Fibroblast of lung (primary cell): ENCODE measurements around the gene WWOX. TPM values are rescaled to one million over a fixed set of nuclear protein-coding genes. Genes with fewer than 3 reads are reported as not detected.

ENCODE experiments used
- DNase-seq, 2 donors: peaks; one replicate each; pipeline versions ENCODE4 v3.0.0 to v3.0.0-alpha.2; 2010; ENCODE audit warnings: low read depth in 2 of 2
- H2AFZ ChIP-seq: 2 replicates; pipeline ENCODE4 v1.5.1; 2012; ENCODE audit warnings: low read length, control low read depth, inconsistent platforms
- H3K27ac ChIP-seq: 2 replicates; pipeline ENCODE4 v1.5.1; 2011; ENCODE audit warnings: low read length, control low read depth; ENCODE audit not compliant: insufficient read depth
- H3K27me3 ChIP-seq: 2 replicates; pipeline ENCODE4 v1.5.1; 2011; ENCODE audit warnings: mild to moderate bottlenecking, low read length; ENCODE audit not compliant: control insufficient read depth, insufficient read depth
- H3K36me3 ChIP-seq: 2 replicates; pipeline ENCODE4 v1.5.1; 2011; ENCODE audit warnings: low read length; ENCODE audit not compliant: control insufficient read depth, insufficient read depth
- H3K4me1 ChIP-seq: 2 replicates; pipeline ENCODE4 v1.5.1; 2011; ENCODE audit warnings: low read length; ENCODE audit not compliant: control insufficient read depth, insufficient read depth; ENCODE audit errors: extremely low read depth
- H3K4me2 ChIP-seq: 2 replicates; pipeline ENCODE4 v1.5.1; 2011; ENCODE audit warnings: low read length, control low read depth; ENCODE audit not compliant: insufficient read depth; ENCODE audit errors: extremely low read depth
- H3K4me3 ChIP-seq, 4 experiments: fragments of 200-600 bp in 1 of 4; sonication (generic) in 1 of 4; replicated peaks in 1 of 4; 2 replicates each; pipeline ENCODE4 v1.5.1; 2011 to 2016; ENCODE audit warnings: low read length in 4 of 4, low read depth in 3 of 4, mild to moderate bottlenecking in 3 of 4, control low read depth in 2 of 4, inconsistent platforms in 1 of 4, mixed read lengths in 1 of 4; ENCODE audit not compliant: insufficient read depth in 1 of 4; ENCODE audit errors: control extremely low read depth in 1 of 4
- H3K79me2 ChIP-seq: 2 replicates; pipeline ENCODE4 v1.5.1; 2012; ENCODE audit warnings: mild to moderate bottlenecking, low read length, inconsistent platforms; ENCODE audit not compliant: control insufficient read depth, insufficient read depth
- H3K9ac ChIP-seq: 2 replicates; pipeline ENCODE4 v1.5.1; 2011; ENCODE audit warnings: mild to moderate bottlenecking, low read length, control low read depth; ENCODE audit not compliant: insufficient read depth
- H3K9me3 ChIP-seq: 2 replicates; pipeline ENCODE4 v1.5.1; 2012; ENCODE audit warnings: low read depth, low read length; ENCODE audit not compliant: control insufficient read depth, insufficient read depth
- H4K20me1 ChIP-seq: 2 replicates; pipeline ENCODE4 v1.5.1; 2011; ENCODE audit warnings: low read length; ENCODE audit not compliant: control insufficient read depth, insufficient read depth; ENCODE audit errors: extremely low read depth
- CTCF ChIP-seq, 2 donors: IDR thresholded peaks in 1 of 2; conservative IDR thresholded peaks in 1 of 2; 1 replicate in 1 of 2; 2 replicates in 1 of 2; pipeline ENCODE4 v1.5.1; 2011 to 2012; ENCODE audit warnings: low read length in 2 of 2, control low read depth in 1 of 2, inconsistent platforms in 1 of 2, low read depth in 1 of 2, mild to moderate bottlenecking in 1 of 2
- EZH2 ChIP-seq: IDR thresholded peaks from 2 replicates; pipeline ENCODE4 v1.5.1; 2012; ENCODE audit warnings: low read length, control low read depth, mild to moderate bottlenecking; ENCODE audit errors: missing control alignments
- polyA plus RNA-seq, 2 donors: library from polyadenylated mRNA; depleted of rRNA in 1 of 2; stranded (reverse) in 1 of 2; unstranded in 1 of 2; fragments of >200 nt; gene quantifications; 2 replicates each; pipeline ENCODE4 v1.2.1, GENCODE V29; 2011 to 2012; ENCODE audit warnings: missing spikeins in 1 of 2
- total RNA-seq: library from RNA; depleted of rRNA; stranded (reverse); fragments of >200 nt; gene quantifications from 2 replicates; pipeline ENCODE4 v1.2.1, GENCODE V29; 2014

WWOX gene
- total and polyA plus RNA-seq, 2 donors (not counting 1 experiment from before 2014, with no cell fraction given), result 5.6 to 16.3 TPM

DNA sequence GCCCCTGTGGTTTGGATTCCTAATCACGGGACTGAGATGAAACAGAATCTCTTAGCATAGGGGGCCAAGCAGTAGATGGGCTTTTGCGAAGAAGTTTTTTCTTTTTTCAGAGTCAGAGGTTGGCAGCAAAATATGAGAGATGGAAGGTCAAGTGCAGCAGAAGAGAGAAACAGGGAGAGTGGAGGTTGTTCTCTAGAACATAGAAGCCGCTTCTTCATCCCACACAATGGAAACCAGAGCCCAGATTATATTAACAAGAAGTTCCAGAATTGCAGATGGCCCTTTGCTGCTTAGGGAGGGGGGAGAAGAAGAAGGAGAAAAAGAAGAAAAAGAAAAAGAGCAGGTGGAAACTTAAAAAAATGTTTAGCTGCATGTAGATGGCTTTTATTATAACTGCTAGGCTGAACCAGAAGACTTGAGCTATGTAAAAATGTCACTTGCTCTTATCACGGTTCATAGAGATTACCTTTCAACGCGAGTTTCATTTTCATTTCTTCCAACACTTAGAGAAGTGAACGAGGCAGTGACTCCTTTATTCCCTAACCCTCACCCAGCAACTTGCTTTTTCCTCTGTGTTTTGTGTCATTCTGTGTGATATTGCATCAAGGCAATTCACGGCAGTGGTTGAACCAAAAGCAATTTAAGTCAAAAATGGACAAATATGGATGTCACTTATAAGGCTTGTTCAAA, 737.5 kb downstream of the WWOX start:
- TF ChIP-seq CTCF (conservative IDR thresholded peaks at IDR 0.05 in 1 of 2, IDR thresholded peaks at IDR 0.05 in 1 of 2; ENCODE audit: low read depth in 1 of 2, low read length in 2 of 2) (no peak), EZH2 (no peak)
- no peak overlapping the region for H3K27ac ChIP-seq
- no peak overlapping the region for H3K4me3 ChIP-seq
- no peaks in the 10 kb centered on the region for H3K27me3 ChIP-seq
- H4K20me1 ChIP-seq, result no peaks in the 10 kb centered on the region
- no peaks in the 10 kb centered on the region for H3K4me1 ChIP-seq
- H3K79me2 ChIP-seq, result no peaks in the 10 kb centered on the region
- no peak overlapping the region for H2AFZ ChIP-seq
- no peaks in the 10 kb centered on the region for H3K9me3 ChIP-seq
- no peaks in the 10 kb centered on the region for H3K36me3 ChIP-seq
- no peak overlapping the region for H3K4me2 ChIP-seq
- no peak for DNase-seq
- H3K9ac ChIP-seq, result no peak overlapping the region

- Histone ChIP-seq H3K4me1 (no peaks in the 10 kb centered on the region), H3K4me3 (no peak overlapping the region), H2AFZ (no peak overlapping the region), H3K4me2 (no peak overlapping the region), H3K79me2 (no peaks in the 10 kb centered on the region), H4K20me1 (no peaks in the 10 kb centered on the region), H3K9ac (no peak overlapping the region), H3K27ac (no peak overlapping the region), H3K36me3 (no peaks in the 10 kb centered on the region), H3K27me3 (no peaks in the 10 kb centered on the region), H3K9me3 (no peaks in the 10 kb centered on the region)
- TF ChIP-seq CTCF (conservative IDR thresholded peaks at IDR 0.05 in 1 of 2, IDR thresholded peaks at IDR 0.05 in 1 of 2; ENCODE audit: low read depth in 1 of 2, low read length in 2 of 2) (no peak), EZH2 (no peak)
- no peak for DNase-seq
Observed at GRCh38 chr16:78837706-78838105, 738.3 kb downstream of the WWOX start.

GRCh38 chr16:78838276-78838675, 738.8 kb downstream of the WWOX start:
- H3K27ac ChIP-seq, result no peak overlapping the region
- no peak overlapping the region for H3K9ac ChIP-seq
- no peaks in the 10 kb centered on the region for H3K79me2 ChIP-seq
- no peaks in the 10 kb centered on the region for H3K9me3 ChIP-seq
- H4K20me1 ChIP-seq, result no peaks in the 10 kb centered on the region
- H2AFZ ChIP-seq, result no peak overlapping the region
- no peaks in the 10 kb centered on the region for H3K36me3 ChIP-seq
- no peaks in the 10 kb centered on the region for H3K27me3 ChIP-seq
- TF ChIP-seq CTCF (conservative IDR thresholded peaks at IDR 0.05 in 1 of 2, IDR thresholded peaks at IDR 0.05 in 1 of 2; ENCODE audit: low read depth in 1 of 2, low read length in 2 of 2), result no peak
- TF ChIP-seq EZH2, result no peak
- no peaks in the 10 kb centered on the region for H3K4me1 ChIP-seq
- no peak overlapping the region for H3K4me3 ChIP-seq
- no peak for DNase-seq
- H3K4me2 ChIP-seq, result no peak overlapping the region
